HG02840 (cell line): ENCODE data around the gene SERTAD3.
"Not testable (repeated sequence)": the region's sequence is repeated elsewhere in the genome, so short reads cannot be mapped to it uniquely, and the experiment has no call there.

Experiments used
- ATAC-seq: cut with Tn5 transposase; IDR thresholded peaks from one replicate; pipeline ENCODE4 v1.9.1; 2021; ENCODE audit warnings: mild to moderate bottlenecking, moderate library complexity, moderate number of reproducible peaks; ENCODE audit not compliant: unreplicated experiment, low FRiP score

The SERTAD3 gene

DNA sequence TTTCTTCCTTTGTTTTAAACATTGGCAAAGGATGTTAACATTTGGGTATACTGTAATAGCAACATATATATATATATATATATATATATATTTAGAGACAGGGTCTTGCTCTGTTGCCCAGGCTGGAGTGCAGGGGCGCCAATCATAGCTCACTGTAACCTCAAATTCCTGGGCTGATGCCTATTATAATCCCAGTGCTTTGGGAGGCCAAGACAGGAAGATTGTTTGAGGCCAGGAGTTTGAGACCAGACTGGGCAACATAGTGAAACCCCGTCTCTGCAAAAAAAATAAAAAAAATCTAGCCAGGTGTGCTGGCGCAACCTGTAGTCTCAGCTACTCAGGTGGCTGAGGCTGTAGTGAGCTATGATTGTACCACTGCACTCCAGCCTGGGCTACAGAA is 16.1 kb upstream of the SERTAD3 start:
- ATAC-seq, result no peak

DNA sequence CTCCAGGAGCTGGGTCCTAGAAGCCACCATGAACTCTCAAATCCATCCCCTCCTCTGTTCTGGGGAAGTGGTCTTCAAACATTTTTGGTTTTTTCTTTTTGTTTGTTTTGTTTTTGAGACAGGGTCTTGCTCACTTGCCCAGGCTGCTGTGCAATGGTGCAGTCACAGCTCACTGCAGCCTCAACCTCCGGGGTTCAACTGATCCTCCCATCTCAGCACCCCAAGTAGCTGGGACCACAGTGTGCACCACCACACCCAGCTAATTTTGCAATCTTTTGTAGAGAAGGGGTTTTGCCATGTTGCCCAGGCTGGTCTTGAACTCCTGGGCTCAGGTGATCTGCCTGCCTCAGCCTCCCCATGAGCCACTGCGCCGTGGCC is 14.5 kb upstream of the SERTAD3 start:
- no peak for ATAC-seq

DNA sequence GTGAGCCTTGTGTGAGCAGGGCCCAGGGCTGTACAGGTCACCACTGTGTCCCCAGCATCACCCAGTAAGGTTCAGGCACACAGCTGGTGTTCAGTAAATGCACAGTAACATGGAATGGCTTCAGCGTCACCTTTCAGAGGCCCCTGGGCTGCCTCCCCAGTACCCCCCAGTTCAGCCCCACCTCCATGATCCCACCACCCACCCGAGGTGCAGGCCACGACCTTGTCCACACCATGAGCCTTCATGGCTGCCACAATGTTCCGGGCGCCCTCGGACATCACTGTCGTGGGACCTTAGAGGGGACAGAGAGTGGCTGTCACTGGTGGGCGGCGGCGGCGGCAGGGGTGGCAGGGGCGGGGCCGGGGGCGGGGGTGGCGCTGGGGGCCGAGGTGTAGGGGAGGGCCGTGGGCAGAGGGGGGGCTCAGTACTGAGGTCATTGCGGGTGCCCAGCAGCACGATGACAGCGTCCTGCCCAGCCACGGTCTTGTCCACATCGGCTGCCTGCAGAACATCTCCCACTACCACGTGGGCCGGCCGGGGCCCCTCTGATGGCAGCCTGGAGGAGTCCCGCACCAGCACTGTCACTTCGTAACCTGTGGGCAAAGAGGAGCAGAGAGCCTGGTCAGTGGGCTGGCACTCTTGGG is 13.9 kb upstream of the SERTAD3 start:
- no peak for ATAC-seq

DNA sequence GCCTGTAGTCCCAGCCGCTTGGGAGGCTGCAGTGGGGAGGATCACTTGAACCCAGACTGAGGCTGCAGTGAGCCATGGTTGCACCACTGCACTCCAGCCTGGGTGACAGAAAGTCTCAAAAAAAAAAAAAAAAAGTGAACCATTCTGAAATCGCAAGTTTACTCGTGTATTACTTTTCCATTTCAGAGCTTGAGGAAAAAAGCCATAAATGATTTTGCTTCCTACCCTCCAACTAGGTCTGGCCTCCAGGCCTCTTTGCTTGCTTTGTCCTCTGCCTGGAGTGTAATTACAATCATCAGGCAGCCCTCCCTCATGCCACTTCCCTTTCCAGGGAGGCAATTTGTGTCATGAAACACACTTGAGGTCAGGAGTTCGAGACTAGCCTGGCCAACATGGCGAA is 12.9 kb upstream of the SERTAD3 start:
- no peak for ATAC-seq

DNA sequence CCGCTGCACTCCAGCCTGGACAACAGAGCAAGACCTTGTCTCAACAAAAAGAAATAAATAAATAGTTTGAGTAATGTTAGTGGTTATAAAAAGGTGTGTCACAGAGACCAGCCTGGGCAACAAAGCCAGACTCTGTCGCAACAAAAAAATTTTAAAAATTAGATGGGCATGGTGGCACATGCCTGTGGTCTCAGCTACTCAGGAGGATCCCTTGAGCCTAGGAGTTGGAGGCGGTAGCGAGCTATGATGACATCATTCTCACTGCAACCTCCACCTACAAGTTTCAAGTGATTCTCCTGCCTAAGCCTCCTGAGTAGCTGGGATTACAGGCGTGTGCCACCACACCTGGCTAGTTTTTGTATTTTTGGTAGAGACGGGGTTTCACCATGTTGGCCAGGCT is 9.8 kb upstream of the SERTAD3 start:
- not testable (repeated sequence) for ATAC-seq

DNA sequence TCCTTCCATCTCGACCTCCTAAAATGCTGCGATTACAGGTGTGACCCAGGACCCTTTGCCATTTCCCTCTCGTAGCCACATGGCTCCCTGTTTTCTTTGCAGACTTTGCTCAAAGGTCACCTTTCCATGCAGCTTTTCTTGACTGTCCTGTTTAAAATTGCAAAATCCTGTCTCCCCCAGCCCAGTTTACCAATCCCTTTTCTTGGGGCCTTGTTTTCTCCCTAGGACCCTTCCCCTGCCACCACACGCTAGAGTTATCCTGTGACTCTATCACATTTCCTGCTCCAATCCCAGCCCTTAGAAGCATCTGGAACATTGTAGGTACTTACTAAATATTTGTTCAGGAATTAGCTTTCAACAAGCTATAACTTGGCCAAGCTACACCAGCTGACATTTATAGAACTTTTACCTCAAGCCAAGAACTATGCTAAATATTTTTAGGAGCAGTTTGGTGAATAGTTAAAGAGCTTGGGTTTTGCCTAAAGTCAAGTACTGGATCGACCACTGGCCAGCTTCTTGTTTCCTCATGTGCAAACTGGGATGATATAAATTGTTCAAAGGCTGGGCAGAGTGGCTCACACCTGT is 9.1 kb upstream of the SERTAD3 start:
- ATAC-seq, result no peak

DNA sequence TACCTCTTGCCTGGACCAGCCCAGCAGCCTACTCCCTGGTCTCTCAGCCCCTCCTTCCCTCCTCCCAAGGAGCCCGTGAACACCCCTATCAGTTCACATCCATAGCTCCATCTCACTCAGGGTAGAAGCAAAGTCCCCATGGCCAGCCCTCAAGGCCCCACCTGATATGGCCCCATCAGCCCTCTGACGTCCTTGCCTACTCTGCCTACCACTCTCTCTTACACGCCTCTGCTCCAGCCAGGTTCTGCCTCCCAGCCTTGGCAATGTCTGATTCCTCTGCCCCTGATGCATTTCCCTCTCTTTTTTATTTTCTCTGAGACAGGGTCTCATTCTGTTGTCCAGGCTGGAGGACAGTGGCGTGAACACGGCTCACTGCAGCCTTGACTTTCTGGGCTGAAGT is 7.9 kb upstream of the SERTAD3 start:
- ATAC-seq, result no peak

DNA sequence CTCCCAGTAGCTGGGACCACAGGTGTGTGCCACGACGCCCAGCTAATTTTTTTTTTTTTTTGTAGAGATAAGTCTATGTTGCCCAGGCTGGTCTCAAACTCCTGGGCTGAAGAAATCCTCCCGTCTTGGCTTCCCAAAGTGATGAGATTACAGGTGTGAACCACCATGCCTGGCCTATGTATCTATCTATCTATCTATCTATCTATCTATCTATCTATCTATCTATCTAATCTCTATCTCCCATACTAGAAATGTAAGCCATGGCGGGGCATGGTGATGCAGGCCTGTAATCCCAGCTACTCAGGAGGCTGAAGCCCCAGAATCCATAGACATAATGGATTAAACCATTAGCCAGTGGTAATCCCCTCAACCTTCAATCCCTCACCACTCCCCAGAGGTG is 6.5 kb upstream of the SERTAD3 start:
- no peak for ATAC-seq

DNA sequence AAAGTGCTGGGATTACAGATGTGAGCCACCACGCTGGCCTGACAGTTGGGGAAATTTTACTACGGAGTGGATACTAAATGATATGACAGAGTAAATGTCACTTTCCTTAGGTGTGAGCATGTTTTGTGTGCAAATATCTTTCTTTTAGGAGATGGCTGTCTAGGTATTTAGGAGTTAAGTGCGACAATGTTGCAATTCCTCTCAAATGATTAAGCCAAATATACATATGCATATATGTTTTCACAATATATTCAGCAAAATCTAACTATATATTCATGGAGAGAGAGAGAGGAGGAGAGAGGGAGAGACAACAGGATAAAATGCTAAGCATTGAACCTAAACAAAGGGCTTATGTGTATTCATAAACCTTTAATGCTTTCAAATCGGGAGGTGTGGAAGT is 5.4 kb upstream of the SERTAD3 start:
- no peak for ATAC-seq

DNA sequence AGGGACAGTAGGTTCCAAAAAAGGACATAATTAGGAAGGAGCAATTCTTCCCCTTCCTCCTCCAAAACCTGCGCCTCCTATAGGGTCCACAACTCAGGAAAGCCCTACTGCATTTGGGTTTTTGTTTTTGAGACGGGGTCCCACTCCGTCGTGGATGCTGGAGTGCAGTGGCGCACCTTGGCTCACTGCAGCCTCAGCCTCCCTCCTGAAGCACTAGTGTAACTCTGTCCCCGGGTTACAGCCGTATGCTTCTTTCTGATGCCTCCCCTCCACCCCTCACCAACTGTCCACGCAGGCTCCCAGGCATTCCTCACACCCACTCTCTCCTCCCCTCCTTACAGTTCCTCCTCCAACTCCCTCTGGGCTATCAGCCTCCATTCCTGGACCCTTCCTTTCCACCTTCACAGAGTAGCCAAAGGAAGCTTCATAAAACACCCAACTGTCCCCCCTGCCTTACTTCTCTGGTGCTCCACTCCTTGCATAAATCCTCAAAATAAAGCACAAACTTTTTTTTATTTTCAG is 2.2 kb upstream of the SERTAD3 start:
- ATAC-seq, result no peak

DNA sequence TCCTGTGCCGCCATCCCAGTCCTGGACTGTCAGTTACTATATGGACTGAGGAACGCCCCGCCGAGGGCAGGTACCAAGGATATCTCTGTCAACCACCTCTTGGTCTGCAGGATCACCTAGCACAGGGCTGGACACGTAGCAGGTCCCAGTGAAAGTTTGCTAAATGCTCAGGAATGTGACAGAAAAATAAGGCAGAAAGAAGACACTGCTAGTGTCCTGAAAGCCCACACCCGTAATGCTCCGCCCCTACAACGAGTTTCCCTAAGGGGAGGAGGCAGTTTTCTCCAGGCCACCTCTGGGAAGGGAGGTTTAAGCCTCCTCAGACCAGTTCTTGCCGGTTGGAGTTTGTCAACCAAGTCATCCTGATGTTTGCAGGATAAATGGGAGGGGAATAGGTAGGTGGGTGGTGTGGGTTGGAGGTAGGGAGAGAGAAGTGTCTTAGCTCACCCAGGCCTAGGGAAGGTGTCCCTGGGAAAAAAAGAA is 1.7 kb upstream of the SERTAD3 start:
- ATAC-seq, result no peak

DNA sequence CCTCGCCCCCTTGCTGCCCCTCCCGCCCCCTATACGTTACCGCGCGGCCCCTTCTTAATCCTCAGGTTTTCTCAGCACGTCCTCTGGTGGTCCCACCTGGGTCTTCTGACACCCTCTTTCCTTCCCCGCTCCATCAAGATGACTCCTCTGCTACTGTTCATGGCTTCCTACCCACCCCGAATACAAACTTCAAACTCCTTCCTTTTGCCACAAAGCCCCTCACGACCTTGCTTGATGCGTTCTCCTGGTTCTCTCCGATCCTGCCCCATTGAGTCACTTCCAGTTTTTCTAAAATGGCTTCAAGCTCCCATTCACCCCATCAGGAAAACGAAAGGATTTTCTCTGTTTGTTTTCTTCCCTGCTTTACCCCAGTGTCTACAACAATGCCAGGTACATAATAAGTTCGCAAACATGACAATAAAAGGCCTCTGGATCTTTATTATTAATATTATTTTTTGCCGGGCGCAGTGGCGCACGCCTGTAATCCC is 734 bp upstream of the SERTAD3 start:
- ATAC-seq, result no peak

DNA sequence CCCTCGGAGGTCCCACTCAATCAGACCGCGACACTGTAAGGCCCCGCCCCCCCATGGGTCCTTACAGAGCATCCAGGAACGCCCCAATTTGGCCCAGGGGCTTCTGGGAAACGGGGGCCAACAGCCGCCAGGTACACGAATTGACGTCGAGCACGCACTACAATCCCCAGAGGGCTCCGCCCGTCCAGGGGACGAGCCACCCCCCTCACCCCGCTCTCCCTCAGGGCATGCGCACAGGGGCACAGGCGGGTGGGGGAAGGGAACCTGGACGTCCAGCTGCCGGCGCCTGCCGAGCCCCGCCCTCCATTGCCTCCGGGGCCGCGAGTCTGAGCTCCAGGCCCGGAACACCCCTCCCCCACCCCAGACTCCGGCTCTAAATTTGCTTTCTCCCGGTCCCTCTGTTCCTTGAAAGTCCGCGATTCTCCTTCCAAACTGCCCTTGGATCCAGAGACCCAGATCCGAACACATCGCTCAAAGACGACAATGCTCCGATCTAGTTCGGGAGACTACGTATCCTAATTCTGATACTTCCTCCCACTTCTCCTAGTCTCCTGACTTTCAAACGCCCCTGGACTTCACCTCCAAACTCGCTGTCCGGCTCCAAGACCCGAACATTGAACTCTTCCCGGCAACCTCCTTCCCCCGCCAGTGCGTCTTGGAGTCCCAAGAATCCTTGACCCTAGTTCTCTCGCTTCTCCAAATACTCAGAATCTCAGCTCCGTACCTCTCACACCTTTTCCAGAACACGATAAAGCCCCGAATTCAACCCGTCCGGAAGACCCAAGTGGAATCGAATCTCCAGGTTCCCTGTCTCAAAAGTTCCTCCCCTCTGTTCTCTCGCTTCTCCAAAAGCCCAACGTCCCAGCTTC is 770 bp downstream of the SERTAD3 start:
- ATAC-seq, result peak; percentile 68

DNA sequence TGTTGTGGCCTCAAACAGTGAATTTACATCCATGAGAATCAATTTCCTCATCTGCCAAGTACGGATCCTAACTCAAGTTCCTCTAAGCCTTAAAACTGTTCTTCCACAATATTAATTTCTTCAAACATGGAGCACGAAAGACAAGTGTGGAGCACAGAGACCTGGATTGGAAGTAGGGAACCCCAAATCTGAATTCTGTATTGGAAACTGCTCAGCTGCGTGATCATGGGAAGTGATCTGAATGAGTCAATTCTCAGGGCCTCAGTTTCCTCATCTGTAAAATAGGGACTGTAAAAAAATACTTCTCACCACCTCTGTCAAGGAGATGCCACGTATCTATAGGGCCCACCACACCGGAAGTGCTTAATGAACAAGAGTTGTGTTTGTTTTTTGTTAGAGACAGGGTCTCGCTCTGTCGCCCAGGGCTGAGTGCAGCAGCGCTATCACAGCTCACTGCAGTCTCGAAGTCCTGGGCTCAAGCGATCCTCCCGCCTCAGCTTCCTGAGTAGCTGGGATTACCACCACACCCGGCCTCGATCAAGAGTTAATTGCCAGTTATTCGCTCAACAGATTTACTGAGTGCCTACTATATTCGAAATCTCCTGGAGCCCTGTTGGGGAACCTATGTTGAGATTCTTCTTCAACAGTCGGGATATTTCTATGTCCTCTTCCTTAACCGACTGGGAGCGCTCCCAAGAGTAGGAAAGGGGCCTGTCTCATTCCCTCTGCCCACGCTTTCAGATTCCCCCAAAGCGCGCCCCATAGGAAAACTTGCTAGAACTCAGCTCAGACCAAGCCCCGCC is 1.6 kb downstream of the SERTAD3 start:
- ATAC-seq, result no peak

DNA sequence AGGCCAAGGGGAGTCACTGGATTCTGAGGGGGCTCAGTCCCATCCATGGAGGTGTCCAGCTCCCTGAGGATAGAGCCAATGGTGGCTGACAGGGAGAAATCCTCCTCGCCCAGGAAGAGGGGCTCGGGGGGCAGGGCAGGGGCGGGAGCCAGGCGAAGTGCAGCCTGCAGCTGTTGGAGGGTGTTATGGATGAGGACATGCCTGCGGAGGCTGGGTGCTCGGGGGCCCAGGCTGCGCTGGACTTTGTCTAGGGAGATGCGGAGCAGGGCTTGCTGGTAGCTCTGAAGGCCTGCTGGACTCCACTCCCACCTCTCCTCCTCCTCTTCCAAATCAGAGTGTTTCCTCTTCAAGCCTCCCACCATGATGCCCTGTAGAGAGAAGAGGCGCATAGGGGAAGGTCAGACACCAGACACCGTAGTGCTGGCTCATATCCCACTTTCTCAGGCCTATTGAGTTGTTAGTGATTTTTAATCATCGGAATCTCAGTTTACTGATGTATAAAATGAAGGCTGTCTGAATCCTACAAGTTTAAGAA is 2.3 kb downstream of the SERTAD3 start:
- no peak for ATAC-seq

DNA sequence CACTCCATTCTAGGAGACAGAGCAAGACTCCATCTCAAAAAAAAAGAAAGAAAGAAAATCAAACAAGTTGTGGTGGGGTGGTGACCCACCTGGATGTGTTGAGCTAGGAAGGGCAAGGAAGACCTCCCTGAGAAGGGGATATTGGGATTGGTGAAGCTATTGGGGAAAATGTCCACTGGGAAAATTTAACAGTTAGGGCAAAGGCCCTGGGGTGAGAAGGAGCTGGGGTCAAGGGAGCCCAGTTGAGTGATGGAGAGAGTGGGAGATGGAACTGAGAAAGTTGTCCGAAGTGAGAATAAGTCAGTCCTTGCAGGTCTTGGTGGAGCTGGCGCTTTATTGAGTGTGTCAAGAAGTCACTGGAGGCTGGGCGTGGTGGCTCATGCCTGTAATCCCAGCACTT is 5.9 kb downstream of the SERTAD3 start:
- ATAC-seq, result no peak

DNA sequence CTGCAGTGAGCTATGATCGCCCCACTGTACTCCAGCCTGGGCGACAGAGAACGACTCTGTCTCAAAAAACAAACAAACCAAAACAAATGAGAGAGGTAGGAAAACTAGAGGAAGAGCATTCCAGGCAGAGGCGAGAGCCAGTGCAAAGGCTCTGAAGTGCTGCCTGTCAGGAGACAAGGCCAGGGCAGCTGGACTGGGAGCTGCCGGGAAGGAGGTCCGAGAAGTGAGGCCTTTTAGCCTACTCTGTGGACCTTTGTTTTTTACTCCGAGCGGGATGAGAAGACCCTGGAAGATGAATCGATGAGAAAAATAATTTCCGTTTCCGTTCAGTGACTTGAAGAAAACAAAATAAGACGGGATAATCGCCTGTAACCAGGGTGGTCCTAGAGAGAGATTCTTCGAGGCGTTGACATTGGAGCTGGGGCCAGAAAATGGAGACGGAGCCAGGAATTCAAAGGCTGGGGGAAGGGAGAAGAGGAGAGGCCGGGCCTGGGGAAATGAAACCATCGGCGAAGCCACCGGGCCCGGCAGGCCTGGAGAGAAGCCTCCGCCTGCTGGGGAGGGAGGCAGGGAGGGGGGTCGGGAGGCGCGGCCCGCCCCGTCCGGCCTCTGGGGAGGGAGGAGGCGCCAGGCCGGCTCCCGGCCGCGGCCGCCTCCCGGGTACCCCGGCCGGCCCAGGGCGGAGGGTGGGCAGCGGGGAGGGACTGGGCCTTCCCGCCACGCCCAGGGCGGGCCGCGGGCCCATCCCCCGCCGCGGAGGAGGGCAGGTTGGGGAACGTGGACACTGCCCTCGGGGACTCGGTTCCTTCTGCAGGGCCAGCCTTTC is 10.5 kb downstream of the SERTAD3 start:
- ATAC-seq, result no peak

DNA sequence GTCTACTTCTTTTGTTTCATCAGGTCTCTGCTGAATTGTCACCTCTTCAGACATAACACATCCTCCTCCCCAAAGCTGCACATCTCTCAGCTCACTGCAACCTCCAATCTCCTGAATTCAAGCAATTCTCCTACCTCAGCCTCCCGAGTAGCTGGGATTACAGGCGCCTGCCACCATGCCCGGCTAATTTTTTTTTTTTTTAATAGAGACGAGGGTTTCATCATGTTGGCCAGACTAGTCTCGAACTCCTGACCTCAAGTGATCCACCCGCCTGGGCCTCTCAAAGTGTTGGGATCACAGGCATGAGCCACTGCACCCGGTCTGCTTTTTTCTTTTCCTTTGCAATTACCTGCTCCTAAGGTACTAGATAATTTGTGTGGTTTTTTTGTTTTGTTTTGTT is 11.4 kb downstream of the SERTAD3 start:
- not testable (repeated sequence) for ATAC-seq

DNA sequence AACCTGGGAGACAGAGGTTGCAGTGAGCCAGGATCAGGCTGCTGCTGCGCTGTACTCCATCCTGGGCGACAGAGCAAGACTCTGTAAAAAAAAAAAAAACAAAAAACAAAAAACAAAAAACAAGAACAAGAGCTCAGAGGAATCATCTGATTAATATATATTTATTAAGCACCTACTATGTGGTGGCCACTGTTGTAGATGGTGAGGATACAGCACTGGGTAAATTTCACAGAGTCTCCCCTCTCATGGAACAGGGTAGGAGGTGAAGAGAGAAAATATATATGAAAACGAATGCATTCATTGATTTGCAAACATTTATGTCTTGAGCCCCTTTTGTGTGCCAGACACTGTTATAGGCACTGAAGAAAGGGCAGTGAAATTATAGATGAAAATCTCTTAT is 12.4 kb downstream of the SERTAD3 start:
- ATAC-seq, result no peak
